Measurements from ENCODE around the gene NANOS2.
A peak's percentile ranks its signal among the peaks of the same experiment; 100 is the strongest.

- TF ChIP-seq, protein P1, sequence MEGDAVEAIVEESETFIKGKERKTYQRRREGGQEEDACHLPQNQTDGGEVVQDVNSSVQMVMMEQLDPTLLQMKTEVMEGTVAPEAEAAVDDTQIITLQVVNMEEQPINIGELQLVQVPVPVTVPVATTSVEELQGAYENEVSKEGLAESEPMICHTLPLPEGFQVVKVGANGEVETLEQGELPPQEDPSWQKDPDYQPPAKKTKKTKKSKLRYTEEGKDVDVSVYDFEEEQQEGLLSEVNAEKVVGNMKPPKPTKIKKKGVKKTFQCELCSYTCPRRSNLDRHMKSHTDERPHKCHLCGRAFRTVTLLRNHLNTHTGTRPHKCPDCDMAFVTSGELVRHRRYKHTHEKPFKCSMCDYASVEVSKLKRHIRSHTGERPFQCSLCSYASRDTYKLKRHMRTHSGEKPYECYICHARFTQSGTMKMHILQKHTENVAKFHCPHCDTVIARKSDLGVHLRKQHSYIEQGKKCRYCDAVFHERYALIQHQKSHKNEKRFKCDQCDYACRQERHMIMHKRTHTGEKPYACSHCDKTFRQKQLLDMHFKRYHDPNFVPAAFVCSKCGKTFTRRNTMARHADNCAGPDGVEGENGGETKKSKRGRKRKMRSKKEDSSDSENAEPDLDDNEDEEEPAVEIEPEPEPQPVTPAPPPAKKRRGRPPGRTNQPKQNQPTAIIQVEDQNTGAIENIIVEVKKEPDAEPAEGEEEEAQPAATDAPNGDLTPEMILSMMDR (IDR thresholded peaks at IDR 0.05) = peak; percentile 12 to 61 (median 39)
- no peak for TF ChIP-seq POLR2A (IDR thresholded peaks at IDR 0.05)
Measured at GRCh38 chr19:45863840-45864628, 50.5 kb downstream of the NANOS2 start, which contains the start of gene FOXA3.

All from adrenal gland (tissue), 5 donors.